DMS53 (cell line): ENCODE data around the gene RDH11.
"Not testable (repeated sequence)": the region's sequence is repeated elsewhere in the genome, so short reads cannot be mapped to it uniquely, and the experiment has no call there.

Experiments used
- DNase-seq: peaks from one replicate; lab custom pipeline; 2025; lab: John Stamatoyannopoulos, UW

The RDH11 gene, protein sequence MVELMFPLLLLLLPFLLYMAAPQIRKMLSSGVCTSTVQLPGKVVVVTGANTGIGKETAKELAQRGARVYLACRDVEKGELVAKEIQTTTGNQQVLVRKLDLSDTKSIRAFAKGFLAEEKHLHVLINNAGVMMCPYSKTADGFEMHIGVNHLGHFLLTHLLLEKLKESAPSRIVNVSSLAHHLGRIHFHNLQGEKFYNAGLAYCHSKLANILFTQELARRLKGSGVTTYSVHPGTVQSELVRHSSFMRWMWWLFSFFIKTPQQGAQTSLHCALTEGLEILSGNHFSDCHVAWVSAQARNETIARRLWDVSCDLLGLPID

DNA sequence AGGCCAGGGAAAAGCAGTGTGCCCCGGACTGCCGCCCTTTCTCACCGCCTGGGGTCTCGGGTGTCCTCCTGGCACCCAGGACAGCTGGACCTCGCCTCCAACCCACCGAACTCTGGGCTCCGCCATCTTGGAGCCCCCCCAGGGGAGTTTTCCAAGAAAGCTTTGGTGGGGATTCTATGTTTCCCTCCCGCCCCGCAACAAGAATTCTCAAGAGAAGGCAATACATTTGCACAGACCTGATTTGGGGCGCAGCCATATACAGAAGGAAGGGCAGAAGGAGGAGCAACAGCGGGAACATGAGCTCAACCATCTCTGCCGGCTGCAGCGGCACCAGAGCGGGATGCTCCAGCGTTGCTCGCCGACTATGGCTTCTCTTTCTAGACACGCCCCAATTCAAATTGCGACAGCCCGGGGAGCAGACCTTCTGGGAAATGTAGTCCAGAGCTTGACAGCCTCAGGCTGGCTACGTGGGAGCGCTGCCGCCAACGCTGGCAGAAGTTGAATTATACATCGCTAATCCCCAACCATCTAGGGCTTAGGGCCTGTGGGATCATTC is at the start of gene RDH11:
RDH11 (minus strand) TSS at position 371 of the 556 bp plus-strand sequence; CDS start at position 310, 61 bp downstream.
- peak; percentile 93 for DNase-seq

DNA sequence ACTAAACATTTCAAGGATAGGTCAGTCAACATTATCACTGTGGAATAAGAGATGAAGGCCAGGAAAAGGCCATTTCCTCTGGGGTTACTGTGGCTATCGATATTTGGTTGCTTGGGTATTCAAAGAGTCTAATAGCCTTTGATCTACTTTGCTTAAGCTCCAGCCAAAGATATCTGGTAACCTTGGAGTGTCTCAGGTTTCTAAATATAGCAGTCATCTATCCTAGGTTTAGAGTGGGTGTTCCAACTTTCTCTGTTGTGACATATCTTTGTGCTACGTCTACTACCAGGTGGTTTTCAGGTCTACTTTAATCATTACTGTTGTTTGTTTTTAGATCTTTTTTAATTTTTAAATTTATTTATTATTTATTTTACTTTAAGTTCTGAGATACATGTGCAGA is 48.5 kb upstream of the RDH11 start:
- no peak for DNase-seq

DNA sequence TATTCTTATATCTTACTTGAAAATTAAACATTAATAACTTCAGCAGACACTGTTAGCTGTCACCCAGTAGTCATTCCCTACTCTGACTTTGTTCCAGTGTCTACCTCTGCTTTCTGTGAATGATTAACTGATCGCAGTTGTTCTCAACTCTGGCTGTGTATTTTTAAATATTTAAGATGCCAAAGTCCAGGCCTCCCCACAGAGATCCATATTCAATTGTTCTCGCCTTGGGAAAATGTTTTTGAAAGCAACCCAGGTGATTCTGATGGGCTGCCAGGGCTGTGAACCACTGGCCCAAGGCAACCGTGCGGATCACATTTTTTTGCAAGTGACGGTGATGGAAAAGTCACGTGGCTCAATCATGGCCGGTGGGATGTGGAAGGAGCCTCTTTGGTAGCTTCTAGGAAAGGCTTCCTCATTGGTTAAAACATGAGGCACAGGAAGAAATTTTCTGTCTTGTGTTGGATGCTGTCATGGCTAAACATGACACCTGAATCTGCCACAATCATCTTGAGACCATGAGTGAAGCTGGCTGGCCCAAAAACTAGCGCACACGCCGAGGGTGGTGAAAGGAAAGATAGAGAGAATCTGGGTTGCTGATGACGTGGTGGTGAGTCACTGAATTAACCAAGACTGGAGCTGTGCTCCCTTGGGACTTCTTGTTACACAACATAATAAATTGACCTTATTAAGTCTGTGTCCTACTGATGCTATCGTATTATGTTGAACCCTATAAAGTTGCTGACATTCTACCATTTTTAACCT is 43.4 kb upstream of the RDH11 start:
- peak; percentile 88 for DNase-seq

DNA sequence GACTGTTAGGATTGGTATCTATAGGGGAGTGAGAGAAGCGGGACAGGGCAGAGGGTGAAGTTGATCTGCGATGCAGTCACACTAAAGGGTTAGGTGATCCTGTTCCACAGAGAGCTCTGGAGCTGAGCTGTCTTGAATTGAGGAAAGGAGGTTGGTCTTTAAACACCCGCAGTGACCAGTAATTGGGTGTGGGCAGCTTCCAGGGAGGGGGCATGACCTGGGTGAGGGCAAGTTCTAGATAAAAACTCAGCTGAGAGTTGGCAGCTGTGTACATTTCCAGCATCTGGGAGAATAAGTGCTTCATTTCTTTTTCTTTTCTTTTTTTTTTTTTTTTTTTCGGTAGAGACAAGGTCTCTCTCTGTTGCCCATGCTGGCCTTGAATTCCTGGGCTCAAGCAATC is 41.2 kb upstream of the RDH11 start:
- DNase-seq: no peak

DNA sequence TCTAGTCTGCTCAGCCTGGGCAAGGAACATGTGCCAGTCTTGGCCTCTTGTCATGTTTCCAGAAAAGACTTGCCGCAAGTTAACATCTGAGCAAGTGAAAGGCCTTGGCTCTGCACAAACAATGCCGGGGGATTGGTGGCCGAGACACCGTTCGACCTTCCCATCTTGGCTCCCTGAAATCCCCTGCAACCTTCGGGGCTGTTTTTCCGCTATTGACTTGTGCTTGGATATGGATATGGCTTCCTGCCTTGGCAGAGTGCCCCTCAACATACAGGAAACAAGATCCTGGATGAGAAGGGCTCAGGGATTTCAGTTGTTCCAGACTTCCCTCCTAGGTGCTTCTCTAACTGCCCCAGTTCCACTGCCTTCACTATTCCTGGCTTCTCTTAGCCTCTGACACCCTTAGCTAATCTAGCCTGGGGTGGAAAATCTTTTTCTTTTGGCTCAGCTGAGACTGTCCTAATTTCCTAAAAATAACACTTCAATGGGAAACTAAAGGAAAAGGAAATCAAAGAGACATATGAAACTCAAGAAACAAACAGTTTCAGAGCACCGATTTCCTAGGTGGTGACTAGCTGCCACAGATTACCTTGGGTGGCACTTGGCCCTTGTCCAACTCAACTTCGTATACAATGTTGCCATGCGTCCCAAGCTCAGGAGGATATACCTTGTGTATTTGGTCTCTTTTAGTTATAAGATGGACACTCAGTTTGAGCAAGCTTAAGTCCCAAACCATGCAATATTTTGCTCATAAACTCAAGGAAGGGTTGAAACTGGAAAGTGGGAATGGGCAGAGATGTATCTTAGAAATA is 40.0 kb upstream of the RDH11 start:
- DNase-seq: no peak

DNA sequence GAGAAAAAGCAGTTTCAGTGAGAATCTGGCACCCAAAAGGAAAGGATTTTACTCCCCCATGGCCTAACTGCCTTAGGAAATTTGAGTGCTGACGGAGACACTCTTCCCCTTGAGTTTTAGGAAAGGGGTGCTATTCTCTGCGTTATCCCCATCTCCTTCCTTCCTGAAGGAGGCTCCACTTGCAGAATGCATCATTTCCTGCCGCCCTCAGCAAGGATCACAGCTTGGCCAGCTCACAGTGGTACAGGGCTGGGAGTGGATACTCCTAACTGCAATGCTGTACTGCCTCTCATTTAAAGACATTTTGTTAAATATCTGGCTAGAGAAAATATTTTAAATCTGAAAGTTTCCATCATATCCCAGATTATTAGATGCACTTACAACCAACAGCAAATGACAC is 39.1 kb upstream of the RDH11 start:
- peak; percentile 14 for DNase-seq

DNA sequence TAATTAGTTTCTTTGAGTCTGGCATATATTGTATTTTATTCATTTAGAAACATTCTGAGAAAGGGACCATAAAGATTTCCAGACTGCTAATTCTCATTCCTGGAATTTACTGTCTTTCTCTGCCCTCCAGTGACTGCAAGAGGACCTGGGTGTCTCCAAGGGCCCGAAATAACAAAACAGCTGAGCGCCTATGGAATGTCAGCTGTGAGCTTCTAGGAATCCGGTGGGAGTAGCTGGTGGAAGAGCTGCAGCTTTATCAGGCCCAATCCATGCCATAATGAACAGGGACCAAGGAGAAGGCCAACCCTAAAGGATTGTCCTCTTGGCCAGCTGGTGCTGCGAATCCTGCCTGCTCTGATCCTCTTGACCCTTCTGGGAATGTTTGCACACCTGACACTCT is 38.1 kb upstream of the RDH11 start:
- peak; percentile 84 for DNase-seq

DNA sequence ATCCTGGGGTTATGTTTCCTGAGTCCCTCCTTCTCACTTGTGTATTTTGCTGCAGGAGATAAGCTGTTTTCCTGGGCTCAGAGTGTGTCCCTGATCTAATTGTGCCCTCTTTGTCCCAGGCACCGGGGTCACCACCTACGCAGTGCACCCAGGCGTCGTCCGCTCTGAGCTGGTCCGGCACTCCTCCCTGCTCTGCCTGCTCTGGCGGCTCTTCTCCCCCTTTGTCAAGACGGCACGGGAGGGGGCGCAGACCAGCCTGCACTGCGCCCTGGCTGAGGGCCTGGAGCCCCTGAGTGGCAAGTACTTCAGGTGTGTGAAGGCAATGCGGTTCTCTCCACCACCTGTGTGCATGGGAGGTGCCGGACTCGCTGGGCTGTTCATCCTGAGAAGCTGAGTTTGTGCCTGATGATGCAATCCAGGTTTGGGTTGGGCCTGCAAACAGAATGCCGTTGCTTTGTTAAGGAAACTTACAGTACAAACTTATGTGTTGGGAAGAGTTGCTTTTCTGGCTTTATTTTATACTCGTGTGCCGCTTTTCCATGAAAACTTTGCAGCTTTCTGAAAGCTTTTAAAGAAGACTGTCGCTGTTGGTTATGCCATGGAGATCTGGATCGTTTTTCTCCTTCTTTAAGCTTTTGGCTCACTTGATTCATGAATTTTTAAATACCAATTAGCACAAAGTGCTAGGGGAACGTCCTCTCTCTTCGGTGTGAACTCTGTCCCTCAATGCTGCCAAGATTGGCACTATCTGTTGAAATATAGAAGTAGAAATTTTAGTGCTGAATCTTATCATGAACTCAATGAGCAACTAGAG is 33.7 kb upstream of the RDH11 start:
- no peak for DNase-seq

DNA sequence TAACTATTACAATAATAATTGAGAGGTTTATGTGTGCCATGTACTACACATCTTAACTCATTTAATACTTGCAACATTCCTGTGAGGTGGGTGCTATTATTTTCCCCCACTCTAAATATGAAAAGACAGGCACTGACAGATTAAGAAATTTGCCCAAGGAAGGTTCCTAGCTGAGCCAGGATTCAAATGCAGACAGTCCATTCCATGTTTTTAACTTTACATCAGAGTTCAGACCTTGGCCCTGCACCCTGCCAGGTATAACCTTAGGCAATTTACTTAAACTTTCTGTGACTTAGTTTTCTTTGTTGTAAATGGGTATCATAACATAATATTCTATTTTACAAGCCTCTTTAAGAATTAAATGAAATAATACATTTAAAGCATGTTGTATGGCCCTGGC is 32.7 kb upstream of the RDH11 start:
- no peak for DNase-seq

DNA sequence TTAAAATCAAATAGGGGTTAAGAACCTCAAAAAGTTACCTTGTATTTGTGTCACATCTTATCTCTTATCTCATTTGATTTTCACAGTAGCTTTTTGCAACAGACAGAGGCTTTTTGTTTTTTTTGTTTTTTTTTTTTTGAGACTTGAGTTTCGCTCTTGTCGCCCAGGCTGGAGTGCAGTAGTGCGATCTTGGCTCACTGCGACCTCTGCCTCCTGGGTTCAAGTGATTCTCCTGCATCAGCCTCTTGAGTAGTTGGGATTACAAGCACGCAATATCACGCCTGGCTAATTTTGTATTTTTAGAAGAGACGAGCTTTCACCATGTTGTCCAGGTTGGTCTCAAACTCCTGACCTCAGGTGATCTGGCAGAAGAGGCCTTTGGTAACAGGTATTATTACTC is 31.8 kb upstream of the RDH11 start:
- no peak for DNase-seq

DNA sequence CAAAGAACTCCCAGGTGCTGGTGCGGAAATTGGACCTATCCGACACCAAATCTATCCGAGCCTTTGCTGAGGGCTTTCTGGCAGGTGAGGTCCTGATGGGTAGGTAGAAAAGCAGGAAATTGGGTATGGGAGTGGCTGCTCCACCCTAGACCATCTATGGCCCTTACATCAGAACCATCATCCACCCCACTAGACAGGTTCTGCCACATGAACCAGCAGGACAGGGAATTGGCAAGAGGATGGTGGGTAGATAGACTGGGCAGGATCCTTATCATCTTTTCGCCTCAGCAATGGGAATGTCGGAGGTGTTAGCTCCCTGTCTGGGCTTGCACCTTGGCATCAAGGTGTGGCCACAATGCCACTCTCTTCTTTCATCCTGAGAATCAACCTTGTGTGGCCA is 29.6 kb upstream of the RDH11 start:
- DNase-seq: no peak

DNA sequence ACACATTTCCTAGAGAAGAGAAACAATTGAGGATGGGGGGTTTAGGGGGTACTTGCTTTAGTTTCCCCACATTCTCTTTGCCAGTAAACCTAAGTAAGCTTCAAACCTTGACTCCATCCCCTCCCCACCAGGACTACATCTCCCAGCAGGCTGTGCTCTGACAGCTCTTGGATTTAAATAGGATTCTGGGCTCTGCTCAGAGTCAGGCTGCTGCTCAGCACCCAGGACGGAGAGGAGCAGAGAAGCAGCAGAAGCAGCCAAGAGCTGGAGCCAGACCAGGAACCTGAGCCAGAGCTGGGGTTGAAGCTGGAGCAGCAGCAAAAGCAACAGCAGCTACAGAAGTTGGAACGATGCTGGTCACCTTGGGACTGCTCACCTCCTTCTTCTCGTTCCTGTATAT is 26.7 kb upstream of the RDH11 start:
- peak; percentile 9 for DNase-seq

DNA sequence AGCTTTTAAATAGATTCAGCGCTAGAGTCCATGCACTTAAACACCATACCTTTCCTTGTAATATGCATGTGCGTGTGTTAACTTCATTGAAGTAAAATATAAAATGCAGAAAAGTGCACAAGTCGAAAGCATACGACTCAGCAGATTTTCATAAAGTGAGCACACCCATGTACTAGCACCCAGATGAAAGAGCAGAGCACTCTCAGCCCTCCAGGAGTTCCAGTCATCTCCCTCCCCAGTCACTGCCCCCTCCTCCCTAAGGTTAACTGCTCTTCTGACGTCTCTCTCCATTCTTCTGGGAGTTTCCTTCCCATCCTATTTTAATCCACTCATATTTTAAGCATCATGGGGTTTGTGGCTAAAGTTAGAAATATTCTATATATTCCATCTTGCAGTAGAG is 26.3 kb upstream of the RDH11 start:
- no peak for DNase-seq

DNA sequence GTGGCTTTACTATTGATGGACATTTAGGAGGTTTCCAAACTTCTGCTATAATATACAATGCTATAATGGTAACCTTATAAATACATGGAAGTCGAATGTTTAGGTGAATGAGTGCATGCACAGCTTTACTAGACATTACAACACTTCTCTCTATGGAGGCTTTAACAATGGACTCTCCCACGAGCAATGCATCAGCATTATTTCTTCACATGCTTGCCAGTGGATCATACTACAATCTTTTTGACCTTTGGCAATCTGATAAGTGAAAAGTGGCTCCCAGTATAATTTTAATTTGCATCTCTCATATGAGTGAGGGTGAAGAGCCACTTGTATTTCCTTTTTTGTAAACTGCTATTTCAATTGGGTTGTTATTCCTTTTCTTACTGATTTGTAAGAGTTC is 24.3 kb upstream of the RDH11 start:
- DNase-seq: no peak

DNA sequence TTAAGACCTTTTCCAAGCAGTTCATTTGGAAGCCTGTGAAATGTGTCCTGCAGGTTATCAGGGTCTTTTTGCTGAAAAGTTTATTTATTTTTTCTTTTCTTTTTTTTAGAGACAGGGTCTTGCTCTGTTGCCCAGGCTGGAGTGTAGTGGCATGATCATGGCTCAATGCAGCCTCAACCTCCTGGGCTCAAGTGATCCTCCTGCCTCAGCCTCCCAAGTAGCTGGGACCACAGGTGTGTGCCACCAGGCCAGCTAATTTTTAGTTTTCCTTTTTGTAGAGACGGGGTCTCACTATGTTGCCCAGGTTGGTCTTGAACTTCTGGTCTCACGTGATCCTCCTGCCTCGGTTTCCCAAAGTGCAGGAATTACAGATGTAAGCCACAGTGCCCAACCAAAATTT is 23.8 kb upstream of the RDH11 start:
- not testable (repeated sequence) for DNase-seq

DNA sequence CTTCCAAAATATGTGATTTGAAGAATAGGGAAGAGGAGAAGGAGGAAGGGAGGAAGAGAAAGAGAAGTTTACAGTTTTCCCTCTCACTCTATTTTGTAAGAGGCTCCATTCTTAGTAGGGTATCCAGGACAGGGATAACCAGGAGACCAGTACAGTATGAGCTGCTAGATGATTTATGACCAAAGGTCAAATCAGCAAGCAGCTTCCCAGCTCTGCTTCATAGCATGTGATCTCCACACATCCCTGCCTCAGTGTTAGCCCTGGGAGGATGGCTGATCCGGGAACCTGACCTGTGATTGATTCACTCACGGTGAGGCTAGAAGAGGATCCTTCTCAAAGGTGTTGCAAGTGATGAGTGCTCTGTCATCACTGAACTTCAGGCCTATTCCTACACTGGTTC is 22.7 kb upstream of the RDH11 start:
- DNase-seq: no peak

DNA sequence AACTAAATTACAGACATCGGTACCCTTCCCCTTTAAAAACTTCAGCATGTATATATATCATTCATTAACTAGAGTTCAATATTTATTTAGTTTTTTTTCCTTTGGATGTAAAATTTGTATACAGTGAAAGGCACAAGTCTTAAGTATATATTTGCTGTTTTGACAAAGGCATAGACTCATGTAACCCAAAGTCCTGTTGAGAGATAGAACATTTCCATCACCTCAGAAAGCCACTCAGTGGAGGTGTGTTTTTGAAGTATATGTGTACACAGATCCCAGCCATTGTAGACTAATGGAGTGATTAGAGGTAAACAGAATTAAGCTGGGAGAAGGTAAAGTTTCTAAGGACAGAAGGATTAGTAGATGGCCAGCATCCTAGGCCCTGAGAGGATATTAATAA is 21.5 kb upstream of the RDH11 start:
- peak; percentile 55 for DNase-seq

DNA sequence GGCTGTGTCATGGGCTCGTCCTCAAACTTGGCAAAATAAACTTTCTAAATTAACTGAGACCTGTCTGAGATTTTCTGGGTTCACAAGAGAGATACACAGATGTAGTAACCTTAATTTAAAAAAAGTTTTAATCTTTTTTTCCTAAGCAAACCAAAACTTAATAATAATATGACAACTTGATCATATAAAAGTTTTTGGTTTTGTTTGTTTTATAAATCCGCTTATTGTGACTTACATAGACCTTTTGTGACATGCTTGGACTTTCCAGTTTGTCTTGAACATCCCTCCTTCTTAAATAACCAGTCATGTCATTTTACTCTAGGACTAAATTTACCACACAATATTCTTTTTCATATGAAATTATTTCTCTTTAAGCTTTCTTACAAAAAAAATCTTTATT is 14.6 kb upstream of the RDH11 start:
- peak; percentile 47 for DNase-seq

DNA sequence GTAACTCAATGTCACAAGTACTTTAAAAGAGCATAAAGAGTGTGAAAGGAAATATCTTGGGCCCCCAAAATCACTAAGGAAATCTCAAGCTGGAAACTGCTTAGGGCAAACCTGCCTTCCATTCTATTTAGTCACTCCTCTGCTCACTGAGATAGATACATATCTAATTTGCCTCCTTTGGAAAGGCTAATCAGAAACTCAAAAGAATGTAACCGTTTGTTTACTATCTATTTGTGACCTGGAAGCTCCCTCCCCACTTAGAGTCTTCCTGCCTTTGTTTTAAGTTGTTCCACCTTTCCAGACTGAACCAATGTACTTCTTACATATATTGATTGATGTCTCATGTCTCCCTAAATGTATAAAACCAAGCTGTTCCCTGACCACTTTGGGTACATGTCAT is 14.2 kb upstream of the RDH11 start:
- not testable (repeated sequence) for DNase-seq

DNA sequence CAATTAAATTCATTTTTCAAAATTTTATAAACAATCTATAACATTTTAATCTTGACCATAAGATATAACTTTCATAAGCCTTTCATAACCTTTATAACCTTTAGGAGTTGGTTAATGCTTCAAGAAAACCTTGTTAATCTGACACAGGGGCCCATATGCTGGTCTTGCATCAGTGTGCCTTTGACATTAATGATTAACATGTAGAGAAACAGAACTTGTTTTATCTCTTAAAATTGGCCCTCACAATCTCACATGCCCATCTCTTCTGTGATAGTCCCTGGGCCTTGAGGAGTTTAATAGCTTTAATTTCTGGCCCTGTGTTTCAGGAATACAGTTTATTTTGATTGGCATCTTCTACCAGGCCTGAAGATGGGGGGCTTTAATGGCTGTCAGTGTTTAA is 13.8 kb upstream of the RDH11 start:
- peak; percentile 17 for DNase-seq

DNA sequence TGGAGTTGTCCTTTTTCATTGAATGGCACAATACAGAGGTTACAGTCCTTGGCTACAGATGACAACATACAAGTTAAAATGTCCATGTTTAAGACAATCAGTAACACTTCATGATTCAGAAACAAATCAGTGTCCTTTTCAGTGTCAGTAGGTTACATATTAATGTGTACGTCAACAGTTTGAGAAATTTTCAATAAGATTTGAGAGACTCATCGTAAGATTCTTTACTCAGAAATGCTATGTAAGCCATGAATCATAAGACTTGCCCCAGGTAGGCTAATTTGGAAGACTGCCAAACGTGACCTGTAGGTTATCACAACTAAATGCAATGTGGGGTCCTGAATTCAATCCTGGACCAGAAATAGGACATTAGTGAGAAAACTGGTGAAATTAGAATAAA is 9.6 kb upstream of the RDH11 start:
- DNase-seq: no peak
